HG03521 (cell line): Measurements from ENCODE around the gene OMA1.

Source experiments
- ATAC-seq: cut with Tn5 transposase; IDR thresholded peaks from one replicate; pipeline ENCODE4 v1.9.1; 2021; ENCODE audit warnings: mild to moderate bottlenecking, moderate library complexity; ENCODE audit not compliant: unreplicated experiment

Gene OMA1

GRCh38 chr1:58434607-58435006, 111.9 kb downstream of the OMA1 start:
- ATAC-seq: no peak

- ATAC-seq: no peak
These were observed 112.3 kb downstream of the OMA1 start for GRCh38 chr1:58434181-58434580.

DNA sequence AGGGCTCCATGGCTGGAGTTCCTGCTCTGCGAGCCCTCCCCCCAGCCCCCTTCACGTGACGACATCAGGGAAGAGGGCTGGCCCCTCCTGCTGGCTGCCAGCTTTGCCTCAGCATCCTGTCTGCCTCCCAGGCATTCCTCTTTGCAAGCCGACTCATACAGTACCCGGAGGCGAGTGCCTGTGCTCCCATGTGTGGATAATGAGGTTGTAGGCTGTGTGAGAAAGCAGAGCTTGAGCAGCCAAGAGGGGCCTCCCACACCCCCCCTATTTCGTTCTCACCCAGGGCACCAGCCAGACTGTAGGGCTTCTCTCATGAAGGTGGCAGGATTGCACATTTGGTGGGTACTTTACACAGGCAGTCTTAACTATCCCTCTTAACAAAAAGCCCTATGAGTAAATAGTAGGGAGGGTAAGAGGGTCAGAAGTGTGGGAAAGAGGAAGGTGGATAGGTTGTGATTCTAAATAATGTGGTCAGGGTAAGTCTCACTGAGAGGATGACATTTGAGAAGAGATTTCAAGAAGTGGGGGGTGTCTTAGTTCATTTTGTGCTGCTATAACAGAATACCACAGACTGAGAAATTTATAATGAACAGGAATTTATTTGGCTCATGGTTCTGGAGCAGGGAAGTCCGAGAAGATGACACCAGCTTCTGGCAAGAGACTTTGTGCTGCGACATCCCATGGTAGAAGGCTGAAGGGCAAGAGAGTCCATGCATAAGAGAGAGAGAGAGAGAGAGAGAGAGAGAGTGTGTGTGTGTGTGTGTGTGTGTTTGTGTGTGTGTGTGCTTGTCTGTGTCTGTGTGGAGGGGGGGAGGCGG, 113.5 kb downstream of the OMA1 start:
- no peak for ATAC-seq

GRCh38 chr1:58431901-58432620, 114.5 kb downstream of the OMA1 start:
- ATAC-seq: no peak
